ENCODE measurements around the gene SS18L1.

The SS18L1 gene

DNA sequence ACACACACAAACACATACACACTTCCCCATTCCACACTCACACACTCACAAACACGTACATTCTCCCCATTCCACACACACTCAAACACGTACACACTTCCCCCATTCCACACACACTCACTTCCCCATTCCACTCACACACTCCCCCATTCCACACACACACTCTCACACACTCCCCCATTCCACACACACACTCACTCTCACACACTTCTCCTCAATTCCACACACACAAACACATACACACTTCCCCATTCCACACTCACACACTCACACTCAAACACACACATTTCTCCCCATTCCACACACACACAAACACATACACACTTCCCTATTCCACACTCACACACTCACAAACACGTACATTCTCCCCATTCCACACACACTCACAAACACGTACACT lies 86.1 kb downstream of the SS18L1 start:
- DNase-seq, result no peak

DNA sequence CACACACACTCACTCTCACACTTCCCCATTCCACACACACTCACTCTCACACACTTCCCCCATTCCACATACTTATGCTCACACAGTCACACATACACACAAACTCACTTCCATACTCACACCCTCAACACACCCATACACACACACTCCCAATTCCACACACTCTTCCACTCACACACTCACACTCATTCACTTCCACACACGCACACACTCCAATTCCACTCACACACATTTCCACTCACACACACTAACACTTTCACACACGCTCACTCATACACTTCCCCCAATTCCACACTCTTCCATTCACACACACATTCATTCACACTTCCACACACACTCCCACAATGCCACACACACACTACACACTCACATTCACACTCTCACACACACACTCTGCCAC lies 86.7 kb downstream of the SS18L1 start:
- DNase-seq, result no peak

DNA sequence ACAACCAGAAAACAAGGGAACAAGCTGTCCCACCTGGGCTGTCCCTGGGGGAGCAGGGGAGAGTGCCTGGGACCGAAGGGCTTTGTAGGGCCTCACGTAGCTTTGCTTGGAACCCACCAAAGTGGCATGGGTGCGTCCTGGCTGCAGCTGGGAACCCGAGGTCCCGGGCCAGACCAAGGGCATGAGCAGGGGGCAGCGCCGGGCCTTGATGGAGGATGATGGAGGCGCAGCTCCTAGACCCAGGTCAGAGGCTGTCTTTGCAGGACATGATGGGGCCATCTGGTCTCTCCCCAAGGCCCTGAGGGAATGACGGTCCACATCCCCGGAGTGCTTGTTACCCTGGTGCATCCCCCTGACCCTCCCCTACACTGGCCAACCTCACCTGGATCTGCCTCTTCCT lies 87.1 kb downstream of the SS18L1 start:
- no peak for DNase-seq

DNA sequence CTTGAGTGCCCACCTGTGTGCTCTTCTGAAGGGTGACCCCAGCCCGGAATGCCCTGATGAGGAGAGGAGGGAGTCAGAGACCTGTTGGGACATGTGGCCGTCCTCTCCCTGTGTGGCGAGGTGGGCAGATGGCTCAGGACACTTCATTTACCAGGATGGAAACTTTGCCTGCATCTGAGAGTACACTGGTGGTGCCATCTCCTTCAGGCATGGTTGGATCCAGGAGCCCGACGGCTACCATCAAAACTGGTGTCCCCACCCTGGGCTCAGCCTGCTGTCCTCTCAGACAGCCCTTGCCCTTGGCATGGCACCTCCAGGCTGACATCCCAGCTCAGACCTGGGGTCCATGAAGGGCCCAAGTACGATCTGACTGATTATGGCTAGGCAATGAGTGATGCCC lies 87.7 kb downstream of the SS18L1 start:
- DNase-seq, result no peak

All from islet precursor cell (in vitro differentiated cells).